IMR-90 (cell line): Measurements from ENCODE around the gene MYD88. TPM values are rescaled to one million over a fixed set of nuclear protein-coding genes. Genes with fewer than 3 reads are reported as not detected.

Experiments used
- ATAC-seq: fragments of 200-7000 bp; cut with Tn5 transposase; 2 replicates; pipeline ENCODE4 v1.9.1; 2020; ENCODE audit warnings: low read depth, mild to moderate bottlenecking, moderate library complexity
- BruUV-seq: library from RNA; stranded (reverse); fragments of 400-500 nt; replicated peaks from 2 replicates; lab custom pipeline; 2021; lab: Mats Ljungman, UMichigan
- CTCF ChIA-PET: fragments of 300-600 bp; formaldehyde crosslinking; extraction: SDS; loops from one replicate; lab custom pipeline; 2021; ENCODE audit warnings: antibody characterized with exemption; lab: Yijun Ruan, JAX
- POLR2A ChIA-PET: fragments of 300-600 bp; sonication (Branson Sonifier 250); formaldehyde crosslinking; loops from one replicate; lab custom pipeline; 2022; ENCODE audit warnings: antibody characterized with exemption; ENCODE audit not compliant: unreplicated experiment; lab: Charles Lee
- DNase-seq: peaks from one replicate; pipeline ENCODE4 v3.0.0; 2013
- H2AFZ ChIP-seq: replicated peaks from 2 replicates; pipeline ENCODE3; 2013; ENCODE audit warnings: low read length, mild to moderate bottlenecking; ENCODE audit not compliant: poor library complexity
- H2AK5ac ChIP-seq: 2 replicates; pipeline ENCODE4 v1.6.1; 2013; ENCODE audit warnings: low read depth, low read length, inconsistent platforms
- H2AK9ac ChIP-seq: replicated peaks from 2 replicates; pipeline ENCODE3; 2013; ENCODE audit warnings: mild to moderate bottlenecking, low read depth, low read length, moderate library complexity; ENCODE audit not compliant: poor library complexity
- H2BK120ac ChIP-seq: 2 replicates; pipeline ENCODE4 v1.6.1; 2013; ENCODE audit warnings: low read depth, low read length, inconsistent platforms
- H2BK15ac ChIP-seq: 3 replicates; pipeline ENCODE4 v1.6.1; 2013; ENCODE audit warnings: low read depth, low read length, inconsistent platforms
- H2BK20ac ChIP-seq: 2 replicates; pipeline ENCODE4 v1.6.1; 2013; ENCODE audit warnings: low read depth, mild to moderate bottlenecking, inconsistent platforms, low read length, moderate library complexity
- H2BK5ac ChIP-seq: 2 replicates; pipeline ENCODE4 v1.6.1; 2013; ENCODE audit warnings: mild to moderate bottlenecking, low read depth, low read length, inconsistent platforms; ENCODE audit not compliant: poor library complexity, severe bottlenecking
- H3K14ac ChIP-seq: replicated peaks from 2 replicates; pipeline ENCODE4 v1.6.1; 2013; ENCODE audit warnings: low read depth, low read length, inconsistent platforms
- H3K18ac ChIP-seq: 2 replicates; pipeline ENCODE4 v1.6.1; 2013; ENCODE audit warnings: low read depth, low read length, control low read depth
- H3K23ac ChIP-seq: 2 replicates; pipeline ENCODE4 v1.6.1; 2013; ENCODE audit warnings: low read depth, low read length, inconsistent platforms
- H3K27ac ChIP-seq: 2 replicates; pipeline ENCODE4 v1.5.1; 2013; ENCODE audit warnings: mild to moderate bottlenecking, control low read depth, low read length; ENCODE audit not compliant: insufficient read depth
- H3K27me3 ChIP-seq: 2 replicates; pipeline ENCODE4 v1.6.1; 2013; ENCODE audit warnings: low read length; ENCODE audit not compliant: control insufficient read depth, insufficient read depth
- H3K36me3 ChIP-seq: 2 replicates; pipeline ENCODE4 v1.6.1; 2013; ENCODE audit warnings: low read length, mixed read lengths; ENCODE audit not compliant: control insufficient read depth, insufficient read depth
- H3K4ac ChIP-seq: 2 replicates; pipeline ENCODE4 v1.6.1; 2013; ENCODE audit warnings: low read depth, low read length, inconsistent platforms
- H3K4me1 ChIP-seq: 2 replicates; pipeline ENCODE4 v1.6.1; 2013; ENCODE audit warnings: low read length, mixed read lengths; ENCODE audit not compliant: control insufficient read depth, insufficient read depth
- H3K4me2 ChIP-seq: 2 replicates; pipeline ENCODE4 v1.6.1; 2013; ENCODE audit warnings: low read depth, mild to moderate bottlenecking, control low read depth, low read length, moderate library complexity
- H3K4me3 ChIP-seq: 2 replicates; pipeline ENCODE4 v1.5.1; 2013; ENCODE audit warnings: low read depth, mild to moderate bottlenecking, control low read depth, low read length, moderate library complexity; ENCODE audit not compliant: insufficient read depth
- H3K56ac ChIP-seq: 2 replicates; pipeline ENCODE4 v1.6.1; 2013; ENCODE audit warnings: low read length, inconsistent platforms; ENCODE audit not compliant: insufficient read depth; ENCODE audit errors: extremely low read depth
- H3K79me1 ChIP-seq, 2 experiments: 2 replicates each; pipeline ENCODE4 v1.6.1; 2013; ENCODE audit warnings: low read length in 2 of 2, inconsistent platforms in 1 of 2, low read depth in 1 of 2
- H3K9ac ChIP-seq: 2 replicates; pipeline ENCODE4 v1.6.1; 2013; ENCODE audit warnings: low read depth, low read length, control low read depth
- H3K9me1 ChIP-seq: 2 replicates; pipeline ENCODE4 v1.6.1; 2013; ENCODE audit warnings: low read length, inconsistent platforms; ENCODE audit not compliant: insufficient read depth
- H3K9me3 ChIP-seq: 2 replicates; pipeline ENCODE4 v1.6.1; 2013; ENCODE audit warnings: low read length; ENCODE audit not compliant: control insufficient read depth, insufficient read depth
- H4K20me1 ChIP-seq: 2 replicates; pipeline ENCODE4 v1.6.1; 2013; ENCODE audit warnings: low read length, inconsistent platforms; ENCODE audit not compliant: insufficient read depth
- H4K5ac ChIP-seq: 2 replicates; pipeline ENCODE4 v1.6.1; 2013; ENCODE audit warnings: mild to moderate bottlenecking, low read depth, low read length, control low read depth
- H4K8ac ChIP-seq, 2 experiments: 2 replicates each; pipeline ENCODE4 v1.6.1; 2013; ENCODE audit warnings: low read depth in 2 of 2, low read length in 2 of 2, control low read depth in 1 of 2, inconsistent platforms in 1 of 2
- H4K91ac ChIP-seq: 2 replicates; pipeline ENCODE4 v1.6.1; 2013; ENCODE audit warnings: low read depth, low read length, inconsistent platforms; ENCODE audit not compliant: insufficient read depth
- CEBPB ChIP-seq: IDR thresholded peaks from 2 replicates; pipeline ENCODE4 v1.6.1; 2012; ENCODE audit warnings: low read depth, low read length, improper control_type of control experiment
- FOS ChIP-seq: fragments of 150-350 bp; IDR thresholded peaks from 2 replicates; pipeline ENCODE4 v1.6.1; 2016; ENCODE audit warnings: low read depth, low read length
- MAFK ChIP-seq: IDR thresholded peaks from 2 replicates; pipeline ENCODE4 v1.6.1; 2012; ENCODE audit warnings: low read depth, low read length, improper control_type of control experiment
- MAZ ChIP-seq: IDR thresholded peaks from 2 replicates; pipeline ENCODE4 v1.6.1; 2012; ENCODE audit warnings: low read depth, mild to moderate bottlenecking, low read length, improper control_type of control experiment, moderate library complexity, borderline replicate concordance
- USF2 ChIP-seq: fragments of 150-350 bp; IDR thresholded peaks from 2 replicates; pipeline ENCODE4 v1.6.1; 2017; ENCODE audit warnings: mild to moderate bottlenecking, antibody characterized with exemption, low read length, low read depth
- WGBS, 2 experiments: methylation state at CpG; one replicate each; pipeline versions ENCODE4 v1.1.5 to v1.1.7; 2013; ENCODE audit warnings: missing lambda C conversion rate in 2 of 2; ENCODE audit not compliant: insufficient read length in 1 of 2; ENCODE audit errors: extremely low coverage in 2 of 2; 5-methylcytosine and 5-hydroxymethylcytosine counted together
- dilution Hi-C: fragments of 300-500 bp; cut with HindIII; formaldehyde crosslinking; loops from one replicate; pipeline ENCODE4 v1.14.3; 2018; ENCODE audit warnings: low sequenced_read_pairs; ENCODE audit not compliant: unreplicated experiment
- in situ Hi-C: fragments of 300-500 bp; cut with MboI; formaldehyde crosslinking; loops from 3 replicates; pipeline ENCODE4 v1.14.3; 2019; ENCODE audit warnings: low sequenced_read_pairs, inconsistent platforms, mixed read lengths
- intact Hi-C: fragments of 100-400 bp; cut with micrococcal nuclease; formaldehyde crosslinking; loops from 2 replicates; pipeline ENCODE4 v1.10.0; 2022
- polyA plus RNA-seq, 3 experiments: library from polyadenylated mRNA; depleted of rRNA; stranded (reverse); fragments of >200 nt; gene quantifications; 2 replicates each; pipeline ENCODE4 v1.2.3, GENCODE V29; 2012; ENCODE audit warnings: low replicate concordance in 1 of 3
- total RNA-seq: library from RNA; depleted of rRNA; stranded (reverse); fragments of >200 nt; gene quantifications from 2 replicates; pipeline ENCODE4 v1.2.3, GENCODE V29; 2012

Gene MYD88
- total and polyA plus RNA-seq, 2 of the 4 experiments (the other 2 are of a cell fraction): 9.3 to 39.8 TPM

DNA sequence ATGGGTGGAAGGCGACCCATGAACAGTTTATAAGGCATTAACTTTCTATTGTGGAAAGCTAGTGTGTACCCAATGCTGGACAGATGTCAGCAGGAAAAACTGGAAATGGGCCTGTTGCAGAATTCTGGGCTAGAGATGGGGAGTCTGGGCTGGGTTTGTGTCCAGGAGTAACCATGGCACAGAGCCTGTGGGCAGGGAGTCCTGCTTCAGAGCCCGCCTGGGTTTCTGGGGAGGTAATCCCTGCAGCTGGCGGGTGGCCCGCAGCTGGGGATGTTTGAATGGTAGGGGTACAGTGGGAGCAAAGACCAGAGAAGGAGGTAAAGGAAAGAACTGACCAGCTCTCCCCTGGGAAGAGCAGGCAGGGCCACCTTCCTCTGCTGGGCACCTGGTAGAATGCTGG is 27.3 kb upstream of the MYD88 start:
- Histone ChIP-seq H3K23ac (no peak overlapping the region), H3K4me2 (no peak overlapping the region), H3K9me3 (no peaks in the 10 kb centered on the region), H3K14ac (no peak overlapping the region), H2AK5ac (no peak overlapping the region), H4K5ac (no peak overlapping the region), H2AFZ (no peak overlapping the region), H3K36me3 (no peaks in the 10 kb centered on the region), H3K18ac (no peak overlapping the region), H2BK15ac (no peak overlapping the region), H3K4ac (no peak overlapping the region), H2BK5ac (no peak overlapping the region), H4K8ac (no peak overlapping the region), H2BK20ac (no peak overlapping the region), H4K20me1 (no peaks in the 10 kb centered on the region), H3K79me1 (no peaks in the 10 kb centered on the region), H2BK120ac (no peak overlapping the region), H3K4me3 (no peak overlapping the region), H3K9me1 (no peaks in the 10 kb centered on the region), H4K91ac (no peak overlapping the region), H3K56ac (no peak overlapping the region), H3K27me3 (peaks cover 16% of the 10 kb centered on the region), H3K27ac (no peak overlapping the region), H3K9ac (no peak overlapping the region), H3K4me1 (no peaks in the 10 kb centered on the region), H2AK9ac (no peak overlapping the region)
- ATAC-seq: no peak
- in situ Hi-C loops: no loop called here
- WGBS, 2 experiments: no CpG with 5 or more reads among the region's 4 CpGs
- DNase-seq: no peak
- TF ChIP-seq FOS (no peak), CEBPB (no peak), MAFK (no peak), MAZ (no peak), USF2 (no peak)
- no TSS peak for BruUV-seq
- intact Hi-C loops: no loop called here
- ChIA-PET CTCF (no interaction called here), POLR2A (no interaction called here)
- dilution Hi-C loops: no loop called here
